NCI-H748 (cell line): ENCODE measurements around the gene NACAD.
A peak's percentile ranks its signal among the peaks of the same experiment; 100 is the strongest.
"Not testable (repeated sequence)": the region's sequence is repeated elsewhere in the genome, so short reads cannot be mapped to it uniquely, and the experiment has no call there.

Experiments
- DNase-seq: peaks from one replicate; lab custom pipeline; 2025; ENCODE audit not compliant: unreplicated experiment; lab: John Stamatoyannopoulos, UW

NACAD gene

DNA sequence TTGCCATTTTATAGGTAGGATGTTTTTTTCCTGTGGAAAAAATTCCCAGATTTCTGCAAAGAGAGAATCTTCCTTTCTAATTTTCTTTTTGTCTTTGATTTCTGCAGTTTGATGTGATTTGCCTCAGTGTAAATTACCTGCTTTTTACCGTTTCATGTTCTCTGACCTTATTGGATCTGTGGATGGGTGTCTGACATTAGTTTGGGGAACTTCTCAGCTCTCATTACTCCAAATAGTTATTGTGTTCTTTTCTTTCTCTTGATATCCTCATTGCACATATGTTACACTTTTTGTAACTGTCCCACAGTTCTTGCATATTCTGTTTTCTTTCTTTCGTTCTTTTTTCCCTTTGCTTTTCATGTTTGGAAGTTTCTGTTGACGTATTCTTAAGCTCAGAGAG is 28.5 kb downstream of the NACAD start:
- no peak for DNase-seq

DNA sequence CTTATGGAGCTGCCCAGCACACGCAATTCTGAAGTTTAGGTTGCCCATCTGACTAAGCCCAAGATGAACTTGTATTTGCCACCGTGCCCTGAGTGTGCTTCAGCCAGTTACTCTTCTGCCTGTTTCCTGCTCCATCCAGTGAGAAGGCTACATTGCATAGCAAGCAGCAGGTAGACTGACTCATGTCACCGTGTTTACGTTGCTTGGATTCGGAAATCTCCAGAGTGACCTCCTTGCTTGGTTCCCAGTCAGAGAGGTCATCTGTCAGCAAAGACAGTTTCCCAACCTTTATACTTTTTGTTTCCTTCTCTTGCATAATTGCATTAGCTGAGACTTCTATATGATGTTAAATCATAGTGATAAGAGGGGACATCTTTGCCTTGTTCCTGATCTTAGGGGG is 30.9 kb downstream of the NACAD start:
- DNase-seq, result no peak

DNA sequence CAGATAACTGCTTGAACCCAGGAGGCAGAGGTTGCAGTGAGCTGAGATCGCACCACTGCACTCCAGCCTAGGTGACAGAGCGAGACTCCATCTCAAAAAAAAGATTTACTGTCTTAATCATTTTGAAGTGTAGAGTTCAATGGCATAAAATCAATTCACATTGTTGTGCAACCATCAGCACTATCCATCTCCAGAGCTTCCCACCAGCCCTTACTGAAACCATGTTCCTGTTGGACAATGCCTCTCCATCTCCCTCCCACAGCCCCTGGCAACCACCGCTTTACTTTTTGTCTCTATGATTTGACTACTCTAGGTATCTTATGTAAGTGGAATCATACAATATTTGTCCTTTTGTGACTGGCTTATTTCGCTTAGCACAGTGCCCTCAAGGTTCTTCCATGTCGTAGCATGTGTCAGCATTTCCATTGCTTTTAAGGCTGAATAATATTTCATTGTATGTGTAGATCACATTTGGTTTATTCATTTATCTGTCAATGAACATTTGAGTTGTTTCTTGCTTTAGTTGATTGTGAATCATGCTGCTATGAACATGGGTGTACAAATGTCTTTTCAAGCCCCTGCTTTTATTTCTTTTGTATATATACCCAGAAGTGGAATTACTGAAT is 33.1 kb downstream of the NACAD start:
- no peak for DNase-seq

GRCh38 chr7:45055016-45055415 is 33.8 kb downstream of the NACAD start:
- no peak for DNase-seq

DNA sequence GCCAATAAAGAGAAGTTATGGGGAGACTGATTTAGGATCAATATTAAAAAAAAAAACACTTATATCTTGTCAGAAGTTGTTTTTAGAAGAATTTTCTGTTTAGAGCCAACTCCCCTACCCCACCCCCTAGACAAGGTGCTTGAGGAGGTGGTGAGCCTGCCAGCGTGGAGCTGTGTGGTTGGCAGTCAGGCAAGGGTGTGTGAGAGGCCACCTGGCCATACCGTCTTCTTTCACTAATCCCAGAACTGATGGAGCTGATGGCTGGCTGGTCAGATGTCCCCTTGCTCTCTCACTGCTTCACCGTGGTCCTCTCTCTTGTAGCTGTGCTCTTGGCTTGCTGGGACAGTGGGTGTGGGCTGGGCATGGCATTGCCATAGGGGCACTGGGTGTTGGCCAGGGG is 34.3 kb downstream of the NACAD start:
- DNase-seq, result no peak

DNA sequence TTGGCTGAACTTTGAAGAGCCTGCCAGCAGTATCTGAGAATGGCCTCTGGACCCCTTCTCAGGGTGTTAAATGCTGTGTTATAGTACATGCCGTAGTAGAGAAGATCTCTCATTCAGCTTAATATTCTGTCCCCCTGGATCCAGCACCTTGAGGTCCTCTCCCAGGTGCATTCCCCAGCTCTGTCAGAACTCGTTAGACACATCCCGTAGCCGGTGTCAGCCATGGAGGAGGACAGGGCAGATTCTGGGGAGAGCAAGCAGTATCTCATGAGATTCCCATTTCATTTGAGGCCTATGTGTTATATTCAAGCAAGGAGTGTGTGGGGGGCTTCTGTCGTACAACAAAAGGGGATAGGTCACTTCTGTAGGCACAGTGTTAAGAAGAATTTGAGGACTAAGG is 34.8 kb downstream of the NACAD start:
- DNase-seq, result no peak

- no peak for DNase-seq
These were observed 35.4 kb downstream of the NACAD start for GRCh38 chr7:45053401-45053800.

DNA sequence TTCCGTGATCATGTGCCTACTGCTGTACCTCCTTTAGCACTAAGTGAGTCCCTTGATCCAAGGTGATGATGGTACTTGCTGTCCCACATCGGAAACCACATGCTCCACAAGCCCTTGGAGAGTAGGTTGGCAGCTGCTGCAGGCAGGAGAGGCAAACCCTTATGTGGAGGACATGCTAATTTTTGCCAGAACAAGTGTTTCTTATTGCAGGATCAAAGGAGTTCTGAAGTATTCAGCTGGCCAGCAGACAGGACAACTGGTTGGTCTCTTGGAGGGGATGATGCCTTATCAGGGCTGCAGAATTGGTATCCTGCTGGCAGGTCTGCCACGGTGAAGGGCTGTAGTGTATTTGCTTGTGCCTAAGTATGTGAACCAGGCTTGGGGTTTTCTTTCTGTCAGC is 36.8 kb downstream of the NACAD start:
- DNase-seq, result no peak

DNA sequence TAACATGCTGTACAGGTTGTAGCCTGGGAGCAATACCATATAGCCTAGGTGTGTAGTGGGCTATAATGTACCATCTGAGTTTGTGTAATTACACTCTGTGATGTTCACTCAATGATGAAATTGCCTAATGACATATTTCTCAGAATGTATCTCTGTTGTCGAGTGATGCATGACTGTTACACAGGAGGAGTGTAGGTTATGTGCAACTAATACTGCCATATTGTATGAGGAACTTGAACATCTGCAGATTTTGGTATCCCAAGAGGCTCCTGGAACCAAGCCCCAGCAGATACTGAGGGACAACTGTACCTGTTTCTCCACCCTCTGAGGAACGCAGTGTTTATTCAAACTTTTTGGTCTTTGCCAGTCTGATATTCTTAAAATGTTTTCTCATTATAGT is 38.6 kb downstream of the NACAD start:
- DNase-seq, result no peak

- no peak for DNase-seq
These were observed 40.0 kb downstream of the NACAD start for GRCh38 chr7:45048748-45049147.

GRCh38 chr7:45044338-45044737 is 44.4 kb downstream of the NACAD start:
- no peak for DNase-seq

- DNase-seq, result no peak
These were observed 49.7 kb downstream of the NACAD start for GRCh38 chr7:45039106-45039505.

DNA sequence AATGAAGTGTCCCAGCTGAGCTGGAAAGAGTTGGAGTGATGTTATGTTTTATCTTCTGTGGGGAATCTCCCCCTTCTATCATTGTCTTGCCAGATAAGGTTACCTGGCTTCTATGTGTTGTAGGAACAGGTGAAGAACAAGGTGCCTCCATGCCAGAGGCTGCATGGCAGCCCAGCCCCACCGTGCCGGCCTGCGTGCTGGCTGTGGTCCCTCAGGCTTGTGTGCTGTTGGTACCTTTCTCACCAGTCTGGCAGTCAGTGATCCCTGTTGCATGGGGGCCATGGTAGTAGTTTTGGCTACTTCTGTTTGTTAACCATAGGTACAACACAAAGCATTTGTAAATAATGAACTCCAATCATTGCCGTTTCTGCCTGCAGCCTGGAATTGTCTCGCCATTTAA is 50.9 kb downstream of the NACAD start:
- no peak for DNase-seq

DNA sequence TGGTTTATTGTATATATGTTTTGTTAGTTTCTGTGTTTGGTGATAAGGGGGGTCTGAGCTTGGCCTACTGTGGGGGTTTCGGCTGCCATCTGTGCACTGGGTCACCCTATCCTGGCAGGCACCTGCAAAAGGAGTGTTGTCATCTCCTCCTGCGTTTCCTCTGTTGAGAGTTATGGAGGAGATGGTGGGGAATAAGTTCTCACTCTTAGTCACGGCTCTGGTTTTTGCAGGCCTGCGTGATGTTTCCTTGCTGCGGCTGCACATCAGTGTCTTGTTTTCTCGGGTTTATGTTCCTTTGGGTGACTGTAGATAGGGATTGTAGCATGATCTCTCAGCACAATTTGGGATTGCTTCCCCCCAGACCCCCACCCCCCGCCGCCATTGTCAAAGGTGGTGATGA is 52.0 kb downstream of the NACAD start:
- no peak for DNase-seq

GRCh38 chr7:45036317-45036716 is 52.5 kb downstream of the NACAD start:
- peak; percentile 48 for DNase-seq

DNA sequence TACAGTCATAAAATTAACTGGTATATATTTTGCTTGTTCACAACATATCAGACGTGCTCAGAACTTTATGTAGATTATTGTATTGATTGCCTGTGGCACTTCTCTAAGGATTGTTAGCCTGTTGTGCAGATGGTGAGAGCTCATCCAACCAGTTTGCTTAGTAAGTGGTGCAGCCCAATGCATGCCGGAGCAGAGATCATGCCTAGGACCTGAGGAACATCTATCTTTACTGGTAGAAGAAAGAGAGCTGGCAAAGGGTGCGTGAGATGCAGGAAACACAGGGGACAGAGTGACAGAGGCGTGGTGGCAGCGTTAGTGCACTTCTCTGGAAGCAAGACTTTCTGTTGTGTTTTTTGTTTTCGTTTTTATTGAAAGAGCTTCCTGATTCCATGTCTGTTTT is 52.9 kb downstream of the NACAD start:
- DNase-seq, result peak; percentile 36

GRCh38 chr7:45035371-45035770 is 53.4 kb downstream of the NACAD start:
- no peak for DNase-seq

GRCh38 chr7:45034710-45035109 is 54.1 kb downstream of the NACAD start:
- DNase-seq, result not testable (repeated sequence)

GRCh38 chr7:45033931-45034290 is 54.9 kb downstream of the NACAD start:
- no peak for DNase-seq

DNA sequence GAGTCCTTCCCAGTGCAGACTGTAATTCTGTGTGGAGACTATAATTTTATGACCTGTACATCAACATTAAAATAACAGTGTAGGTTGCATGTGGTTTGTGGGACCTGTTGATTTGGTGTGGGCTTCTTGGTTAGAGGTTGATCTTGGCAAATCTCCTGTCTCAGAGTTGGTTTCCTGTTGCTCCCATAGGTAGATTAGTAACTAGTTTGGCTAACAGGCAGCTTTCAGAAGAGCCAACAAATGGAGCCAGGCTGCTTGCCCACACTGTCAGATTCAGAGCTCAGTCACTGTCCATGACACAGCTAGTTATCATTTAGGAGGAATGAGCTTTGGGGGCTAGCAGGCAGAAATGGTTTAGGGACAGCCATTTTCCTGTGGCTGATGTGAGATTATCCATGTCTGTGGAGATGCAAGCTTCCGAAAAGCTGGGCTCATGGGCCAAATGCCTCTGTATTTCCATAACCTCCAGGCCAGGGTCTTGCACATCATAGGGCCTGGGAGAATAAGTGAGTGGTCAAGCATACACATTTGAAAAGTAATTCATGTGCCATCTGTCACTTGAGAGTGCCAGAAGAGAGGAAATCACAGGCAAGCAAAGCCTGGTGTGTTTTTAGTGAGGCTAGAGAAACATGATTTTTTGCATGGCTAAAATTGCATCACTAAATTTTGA is 55.4 kb downstream of the NACAD start:
- no peak for DNase-seq

- no peak for DNase-seq
These were observed 56.3 kb downstream of the NACAD start for GRCh38 chr7:45032421-45032820.

DNA sequence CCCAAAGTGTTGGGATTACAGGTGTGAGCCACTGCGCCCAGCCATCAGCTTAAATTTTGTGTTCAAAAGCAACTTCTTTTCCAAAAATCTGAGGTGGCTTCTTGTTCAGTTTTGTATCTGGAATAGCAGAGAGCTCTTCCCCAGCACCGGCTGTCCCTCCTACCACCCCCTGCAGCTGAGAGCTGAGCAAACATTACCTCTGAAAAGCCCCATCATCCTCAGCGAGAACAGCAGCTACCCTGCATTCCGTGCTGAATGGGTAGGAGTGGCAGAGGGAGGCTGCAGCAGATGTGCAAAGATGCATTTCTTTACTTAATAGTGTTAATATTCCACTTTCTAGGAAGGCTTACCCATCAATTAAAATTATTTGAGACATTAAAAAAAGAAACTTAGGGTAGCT is 56.9 kb downstream of the NACAD start:
- peak; percentile 49 for DNase-seq
